Cardiac fibroblast (primary cell): Measurements from ENCODE around the gene TEX11.

Source experiments
- DNase-seq, 2 donors: peaks; one replicate each; pipeline versions ENCODE4 v3.0.0 to v3.0.0-alpha.2; 2010; ENCODE audit warnings: low read depth in 2 of 2
- H3K4me3 ChIP-seq, 2 donors: replicated peaks in 1 of 2; 1 replicate in 1 of 2; 2 replicates in 1 of 2; pipeline ENCODE4 v1.5.1; 2011; ENCODE audit warnings: low read depth in 2 of 2, low read length in 2 of 2, mild to moderate bottlenecking in 2 of 2, moderate library complexity in 1 of 2
- TF ChIP-seq, protein P1 (sequence below): IDR thresholded peaks from one replicate; pipeline ENCODE4 v1.5.1; 2011; ENCODE audit warnings: low read depth, mild to moderate bottlenecking, low read length, inconsistent platforms

TEX11 gene

DNA sequence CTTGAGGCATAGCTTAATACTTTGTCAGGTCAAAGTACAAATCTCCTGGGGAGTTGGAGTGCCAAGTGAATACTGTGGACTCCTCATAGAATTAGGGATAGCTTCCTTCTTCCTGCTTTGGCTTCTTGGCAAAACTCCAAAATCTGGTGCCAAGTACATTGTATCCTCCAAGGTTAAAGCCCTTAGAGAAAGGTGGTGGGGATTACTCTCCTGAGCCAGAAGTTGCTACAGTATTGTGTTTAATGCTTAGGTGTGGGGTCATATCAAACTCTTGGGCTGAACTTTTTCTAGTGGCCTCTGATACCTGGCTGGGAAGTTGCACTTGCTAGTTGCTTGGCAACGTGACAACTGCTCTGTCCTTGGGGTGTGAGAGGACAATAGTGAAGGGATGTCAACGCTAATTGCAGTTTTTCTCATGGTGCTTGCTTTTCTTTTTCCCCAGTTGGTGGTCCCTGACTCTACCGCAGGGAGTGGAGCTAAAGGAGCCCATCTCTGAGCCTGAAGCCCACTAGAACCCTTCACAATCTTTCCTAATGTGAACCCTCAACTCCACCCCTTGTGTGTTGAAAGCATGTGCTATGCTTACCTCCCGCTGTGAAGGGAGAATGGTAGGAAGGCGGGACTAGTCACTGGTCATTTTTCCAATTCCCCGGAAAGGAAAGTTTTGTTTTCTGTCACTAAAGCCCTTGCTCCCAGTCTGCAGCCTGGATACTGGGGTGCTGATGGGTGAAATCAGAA lies 428.4 kb downstream of the TEX11 start:
- no peak overlapping the region for H3K4me3 ChIP-seq
- TF ChIP-seq, protein P1, sequence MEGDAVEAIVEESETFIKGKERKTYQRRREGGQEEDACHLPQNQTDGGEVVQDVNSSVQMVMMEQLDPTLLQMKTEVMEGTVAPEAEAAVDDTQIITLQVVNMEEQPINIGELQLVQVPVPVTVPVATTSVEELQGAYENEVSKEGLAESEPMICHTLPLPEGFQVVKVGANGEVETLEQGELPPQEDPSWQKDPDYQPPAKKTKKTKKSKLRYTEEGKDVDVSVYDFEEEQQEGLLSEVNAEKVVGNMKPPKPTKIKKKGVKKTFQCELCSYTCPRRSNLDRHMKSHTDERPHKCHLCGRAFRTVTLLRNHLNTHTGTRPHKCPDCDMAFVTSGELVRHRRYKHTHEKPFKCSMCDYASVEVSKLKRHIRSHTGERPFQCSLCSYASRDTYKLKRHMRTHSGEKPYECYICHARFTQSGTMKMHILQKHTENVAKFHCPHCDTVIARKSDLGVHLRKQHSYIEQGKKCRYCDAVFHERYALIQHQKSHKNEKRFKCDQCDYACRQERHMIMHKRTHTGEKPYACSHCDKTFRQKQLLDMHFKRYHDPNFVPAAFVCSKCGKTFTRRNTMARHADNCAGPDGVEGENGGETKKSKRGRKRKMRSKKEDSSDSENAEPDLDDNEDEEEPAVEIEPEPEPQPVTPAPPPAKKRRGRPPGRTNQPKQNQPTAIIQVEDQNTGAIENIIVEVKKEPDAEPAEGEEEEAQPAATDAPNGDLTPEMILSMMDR = no peak
- DNase-seq = peak; percentile 23 to 35

DNA sequence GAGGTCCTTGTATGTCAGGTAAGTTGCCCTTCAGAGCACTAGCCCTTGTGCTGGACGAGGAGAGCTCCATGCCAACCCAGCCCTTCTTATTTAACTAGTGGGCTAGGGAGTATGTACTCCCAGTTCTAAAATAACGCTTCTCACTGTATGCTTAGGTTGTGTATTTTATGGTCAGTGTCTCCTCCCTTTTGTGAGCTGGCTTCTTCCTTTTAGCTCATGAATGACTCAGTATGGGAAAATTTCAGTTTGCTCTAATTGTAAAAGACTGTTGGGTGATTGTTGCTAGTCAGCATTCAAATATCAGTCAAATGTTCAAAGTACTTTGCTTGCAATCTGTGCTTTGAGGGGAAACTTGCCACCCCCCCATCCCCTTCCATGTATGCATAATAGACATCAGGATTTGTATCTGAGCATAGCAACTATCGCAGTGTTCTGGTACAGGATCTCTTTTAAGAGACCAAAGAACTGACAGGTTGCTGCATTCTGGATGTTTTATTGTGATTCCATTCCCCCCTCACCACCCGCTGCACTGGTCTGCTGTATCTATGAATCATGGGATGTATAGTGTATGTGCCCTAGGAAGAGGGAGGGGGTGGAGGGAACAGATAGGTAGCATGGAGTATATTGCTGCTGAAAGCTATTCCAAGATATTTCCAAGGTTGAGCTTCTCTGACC lies 429.1 kb downstream of the TEX11 start:
- no peak overlapping the region for H3K4me3 ChIP-seq
- TF ChIP-seq, protein P1 = no peak
- DNase-seq = peak; percentile 59 to 79
